Astrocyte (in vitro differentiated cells and primary cell): ENCODE results near the gene CCDC51. TPM values are rescaled to one million over a fixed set of nuclear protein-coding genes. Genes with fewer than 3 reads are reported as not detected.

ENCODE experiments used
- DNase-seq: peaks from one replicate; pipeline ENCODE4 v3.0.0-alpha.2; 2010; ENCODE audit warnings: low read depth
- FAIRE-seq: peaks from 2 replicates; lab custom pipeline; 2011; peaks lifted over from hg19 to GRCh38; lab: Jason Lieb, UNC
- H2AFZ ChIP-seq: 2 replicates; pipeline ENCODE4 v1.6.0; 2012; ENCODE audit warnings: low read depth, low read length, inconsistent platforms
- H3K27ac ChIP-seq: 2 replicates; pipeline ENCODE4 v1.5.1; 2011; ENCODE audit warnings: low read depth, low read length, inconsistent platforms
- H3K27me3 ChIP-seq: 2 replicates; pipeline ENCODE4 v1.6.0; 2011; ENCODE audit warnings: low read length, inconsistent platforms; ENCODE audit not compliant: insufficient read depth
- H3K36me3 ChIP-seq: 2 replicates; pipeline ENCODE4 v1.5.1; 2011; ENCODE audit warnings: low read length, inconsistent platforms; ENCODE audit not compliant: insufficient read depth
- H3K4me1 ChIP-seq: 2 replicates; pipeline ENCODE4 v1.5.1; 2011; ENCODE audit warnings: low read length, inconsistent platforms; ENCODE audit not compliant: insufficient read depth
- H3K4me2 ChIP-seq: 2 replicates; pipeline ENCODE4 v1.6.0; 2012; ENCODE audit warnings: low read length, inconsistent platforms
- H3K4me3 ChIP-seq: 2 replicates; pipeline ENCODE4 v1.5.1; 2011; ENCODE audit warnings: low read depth, mild to moderate bottlenecking, low read length, inconsistent platforms; ENCODE audit not compliant: insufficient read depth
- H3K79me2 ChIP-seq: 2 replicates; pipeline ENCODE4 v1.6.0; 2012; ENCODE audit warnings: mild to moderate bottlenecking, low read length, inconsistent platforms; ENCODE audit not compliant: insufficient read depth
- H3K9ac ChIP-seq: 2 replicates; pipeline ENCODE4 v1.6.0; 2012; ENCODE audit warnings: mild to moderate bottlenecking, low read length, inconsistent platforms
- H3K9me3 ChIP-seq: 2 replicates; pipeline ENCODE4 v1.5.1; 2012; ENCODE audit warnings: low read depth, mild to moderate bottlenecking, low read length, inconsistent platforms; ENCODE audit not compliant: insufficient read depth
- H4K20me1 ChIP-seq: 2 replicates; pipeline ENCODE4 v1.6.0; 2012; ENCODE audit warnings: low read length, inconsistent platforms; ENCODE audit not compliant: insufficient read depth
- H3K27ac Mint-ChIP-seq: one replicate; pipeline ENCODE4 v1.8.0; 2021; ENCODE audit warnings: mild to moderate bottlenecking, mixed read lengths; ENCODE audit not compliant: unreplicated experiment
- H3K27me3 Mint-ChIP-seq: one replicate; pipeline ENCODE4 v1.8.0; 2021; ENCODE audit warnings: low read depth, mixed read lengths; ENCODE audit not compliant: unreplicated experiment
- H3K36me3 Mint-ChIP-seq: one replicate; pipeline ENCODE4 v1.8.0; 2021; ENCODE audit warnings: low read depth, mixed read lengths; ENCODE audit not compliant: unreplicated experiment
- H3K4me1 Mint-ChIP-seq: one replicate; pipeline ENCODE4 v1.8.0; 2021; ENCODE audit warnings: low read depth, mixed read lengths; ENCODE audit not compliant: unreplicated experiment
- H3K4me3 Mint-ChIP-seq: one replicate; pipeline ENCODE4 v1.8.0; 2021; ENCODE audit warnings: mild to moderate bottlenecking, moderate library complexity, mixed read lengths; ENCODE audit not compliant: unreplicated experiment
- H3K9me3 Mint-ChIP-seq: one replicate; pipeline ENCODE4 v1.8.0; 2021; ENCODE audit warnings: mild to moderate bottlenecking, mixed read lengths; ENCODE audit not compliant: unreplicated experiment
- EZH2 ChIP-seq: IDR thresholded peaks from 2 replicates; pipeline ENCODE4 v1.6.1; 2012; ENCODE audit warnings: mild to moderate bottlenecking, low read length, inconsistent platforms; ENCODE audit not compliant: insufficient read depth
- total RNA-seq: library from RNA; stranded (reverse); gene quantifications from 2 replicates; pipeline ENCODE4 v1.2.1, GENCODE V29; 2021
- TF ChIP-seq, protein P1 (sequence below): IDR thresholded peaks from 2 replicates; pipeline ENCODE4 v1.5.1; 2011; ENCODE audit warnings: low read depth, mild to moderate bottlenecking, inconsistent platforms, low read length, moderate library complexity; ENCODE audit not compliant: insufficient read depth

The CCDC51 gene
- total RNA-seq, 1 donor from 2014 or later: 16.5 TPM

DNA sequence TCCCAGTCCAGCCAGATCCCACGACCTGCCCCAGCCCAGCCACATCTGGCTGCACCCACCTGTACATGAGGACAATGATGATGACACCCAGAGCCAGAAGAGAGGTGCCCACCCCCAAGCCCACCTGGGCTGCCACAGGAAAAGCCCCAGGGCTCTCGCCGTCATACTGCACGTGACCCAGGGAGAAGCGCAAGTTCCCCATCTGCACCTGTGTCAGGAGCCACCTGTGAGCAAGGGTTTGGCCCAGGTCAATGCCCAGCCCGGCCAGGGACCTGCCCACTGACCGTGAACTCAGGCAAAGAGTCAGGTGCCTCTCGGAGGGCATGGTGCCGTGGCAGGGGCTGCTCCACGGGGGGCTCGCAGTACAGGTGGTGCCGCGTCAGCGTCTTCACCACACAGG, 26.3 kb downstream of the CCDC51 start:
- Mint-ChIP-seq H3K36me3 (peaks cover 23% of the 10 kb centered on the region), H3K4me1 (no peaks in the 10 kb centered on the region), H3K4me3 (peak overlapping the region; percentile 51), H3K27me3 (no peaks in the 10 kb centered on the region), H3K27ac (no peak overlapping the region), H3K9me3 (no peaks in the 10 kb centered on the region)
- no peaks in the 10 kb centered on the region for H3K4me1 ChIP-seq
- DNase-seq (no peak), FAIRE-seq (no peak)
- no peaks in the 10 kb centered on the region for H3K9me3 ChIP-seq
- H3K27ac ChIP-seq: no peak overlapping the region
- H3K4me2 ChIP-seq: no peak overlapping the region
- no peaks in the 10 kb centered on the region for H3K27me3 ChIP-seq
- TF ChIP-seq, protein P1, sequence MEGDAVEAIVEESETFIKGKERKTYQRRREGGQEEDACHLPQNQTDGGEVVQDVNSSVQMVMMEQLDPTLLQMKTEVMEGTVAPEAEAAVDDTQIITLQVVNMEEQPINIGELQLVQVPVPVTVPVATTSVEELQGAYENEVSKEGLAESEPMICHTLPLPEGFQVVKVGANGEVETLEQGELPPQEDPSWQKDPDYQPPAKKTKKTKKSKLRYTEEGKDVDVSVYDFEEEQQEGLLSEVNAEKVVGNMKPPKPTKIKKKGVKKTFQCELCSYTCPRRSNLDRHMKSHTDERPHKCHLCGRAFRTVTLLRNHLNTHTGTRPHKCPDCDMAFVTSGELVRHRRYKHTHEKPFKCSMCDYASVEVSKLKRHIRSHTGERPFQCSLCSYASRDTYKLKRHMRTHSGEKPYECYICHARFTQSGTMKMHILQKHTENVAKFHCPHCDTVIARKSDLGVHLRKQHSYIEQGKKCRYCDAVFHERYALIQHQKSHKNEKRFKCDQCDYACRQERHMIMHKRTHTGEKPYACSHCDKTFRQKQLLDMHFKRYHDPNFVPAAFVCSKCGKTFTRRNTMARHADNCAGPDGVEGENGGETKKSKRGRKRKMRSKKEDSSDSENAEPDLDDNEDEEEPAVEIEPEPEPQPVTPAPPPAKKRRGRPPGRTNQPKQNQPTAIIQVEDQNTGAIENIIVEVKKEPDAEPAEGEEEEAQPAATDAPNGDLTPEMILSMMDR: no peak
- no peak for TF ChIP-seq EZH2
- no peaks in the 10 kb centered on the region for H3K36me3 ChIP-seq
- H3K79me2 ChIP-seq: no peaks in the 10 kb centered on the region
- no peak overlapping the region for H3K9ac ChIP-seq
- H4K20me1 ChIP-seq: peaks cover 24% of the 10 kb centered on the region
- H3K4me3 ChIP-seq: no peak overlapping the region
- H2AFZ ChIP-seq: no peak overlapping the region

DNA sequence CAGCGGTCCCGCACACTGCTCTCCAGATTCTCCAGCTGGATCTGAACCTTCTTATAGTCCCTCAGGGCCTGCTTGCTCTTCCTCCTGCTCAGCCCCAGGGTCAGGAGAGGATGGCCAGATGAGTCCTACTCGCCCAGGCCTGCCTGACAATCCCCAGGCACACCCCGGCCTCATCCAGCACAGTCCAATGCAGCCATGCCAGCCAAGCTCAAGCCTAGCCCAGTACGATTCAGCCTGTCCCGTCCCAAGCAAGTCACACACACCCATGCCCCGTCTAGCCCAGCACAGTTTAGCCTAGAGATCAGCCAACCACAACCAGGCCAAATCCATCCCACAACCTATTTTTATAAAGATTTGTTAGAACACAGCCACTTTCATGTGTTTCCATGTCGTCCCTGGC, 26.8 kb downstream of the CCDC51 start:
- no peak overlapping the region for H3K4me2 ChIP-seq
- FAIRE-seq: no peak
- Mint-ChIP-seq H3K9me3 (no peaks in the 10 kb centered on the region), H3K36me3 (peaks cover 29% of the 10 kb centered on the region), H3K4me1 (no peaks in the 10 kb centered on the region), H3K27me3 (no peaks in the 10 kb centered on the region), H3K4me3 (no peak overlapping the region), H3K27ac (no peak overlapping the region)
- H3K9me3 ChIP-seq: no peaks in the 10 kb centered on the region
- no peak for DNase-seq
- H3K27ac ChIP-seq: no peak overlapping the region
- H3K9ac ChIP-seq: no peak overlapping the region
- H3K79me2 ChIP-seq: no peaks in the 10 kb centered on the region
- H3K4me1 ChIP-seq: no peaks in the 10 kb centered on the region
- no peaks in the 10 kb centered on the region for H3K27me3 ChIP-seq
- H3K4me3 ChIP-seq: no peak overlapping the region
- H4K20me1 ChIP-seq: peaks cover 21% of the 10 kb centered on the region
- H2AFZ ChIP-seq: no peak overlapping the region
- H3K36me3 ChIP-seq: no peaks in the 10 kb centered on the region
- TF ChIP-seq EZH2: no peak

DNA sequence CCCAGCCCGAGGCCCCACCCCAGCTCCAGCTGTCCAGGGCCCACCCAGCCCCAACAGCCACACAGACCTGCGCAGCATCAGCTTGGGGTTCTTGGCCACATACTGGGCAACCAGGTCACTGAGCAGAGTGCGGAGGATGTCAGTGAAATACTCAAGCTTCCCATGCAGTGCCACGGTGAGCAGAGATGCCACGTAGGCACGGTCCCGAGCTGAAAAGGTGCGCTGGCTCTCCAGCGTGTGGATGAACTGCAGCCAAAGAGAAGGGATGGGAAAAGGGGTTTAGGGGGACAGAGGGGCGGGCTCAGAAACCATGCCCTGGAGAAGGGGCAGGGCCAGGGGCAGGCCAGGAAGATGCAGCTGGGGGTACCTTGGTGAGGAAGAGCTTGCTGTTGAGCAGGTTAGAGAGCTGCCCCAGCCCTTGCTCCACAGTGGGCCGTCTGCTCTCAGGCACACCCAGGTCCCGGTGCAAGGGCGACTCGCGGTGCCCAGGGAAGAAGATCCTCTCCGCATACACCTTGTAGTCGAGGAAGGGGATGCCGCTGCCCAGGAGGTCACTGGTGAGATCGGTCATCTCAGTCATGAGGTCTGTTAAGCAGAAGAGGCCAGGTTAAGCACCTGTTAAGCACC, 27.4 kb downstream of the CCDC51 start:
- TF ChIP-seq, protein P1: no peak
- TF ChIP-seq EZH2: no peak
- Mint-ChIP-seq H3K36me3 (peaks cover 31% of the 10 kb centered on the region), H3K4me3 (no peak overlapping the region), H3K4me1 (no peaks in the 10 kb centered on the region), H3K27me3 (no peaks in the 10 kb centered on the region), H3K9me3 (no peaks in the 10 kb centered on the region), H3K27ac (no peak overlapping the region)
- no peaks in the 10 kb centered on the region for H3K27me3 ChIP-seq
- no peak overlapping the region for H3K4me3 ChIP-seq
- H2AFZ ChIP-seq: no peak overlapping the region
- H3K79me2 ChIP-seq: no peaks in the 10 kb centered on the region
- H3K27ac ChIP-seq: no peak overlapping the region
- peaks cover 21% of the 10 kb centered on the region for H4K20me1 ChIP-seq
- H3K4me2 ChIP-seq: no peak overlapping the region
- H3K4me1 ChIP-seq: no peaks in the 10 kb centered on the region
- FAIRE-seq (no peak), DNase-seq (no peak)
- no peaks in the 10 kb centered on the region for H3K36me3 ChIP-seq
- no peaks in the 10 kb centered on the region for H3K9me3 ChIP-seq
- no peak overlapping the region for H3K9ac ChIP-seq
